SJSA1 (cell line): ENCODE data around the gene MARCHF7. TPM values are rescaled to one million over a fixed set of nuclear protein-coding genes. Genes with fewer than 3 reads are reported as not detected.
"Not testable (repeated sequence)": the region's sequence is repeated elsewhere in the genome, so short reads cannot be mapped to it uniquely, and the experiment has no call there.

ENCODE experiments used
- DNase-seq, 2 experiments: peaks; one replicate each; pipeline ENCODE4 v3.0.0-alpha.2; 2015 to 2020; ENCODE audit warnings: low spot score in 2 of 2, low read depth in 1 of 2
- H3K27ac ChIP-seq: fragments of 250-450 bp; sonication (Bioruptor Pico); 2 replicates; pipeline ENCODE4 v1.5.1; 2020; ENCODE audit warnings: mild to moderate bottlenecking, moderate library complexity
- H3K27me3 ChIP-seq: fragments of 250-450 bp; sonication (Bioruptor Pico); replicated peaks from 2 replicates; pipeline ENCODE4 v1.5.1; 2020; ENCODE audit warnings: mild to moderate bottlenecking, moderate library complexity
- H3K36me3 ChIP-seq: fragments of 250-450 bp; sonication (Bioruptor Pico); 2 replicates; pipeline ENCODE4 v1.5.1; 2020; ENCODE audit warnings: mild to moderate bottlenecking
- H3K4me1 ChIP-seq: fragments of 250-450 bp; sonication (Bioruptor Pico); replicated peaks from 2 replicates; pipeline ENCODE4 v1.6.1; 2021; ENCODE audit warnings: mild to moderate bottlenecking
- H3K4me3 ChIP-seq: fragments of 250-450 bp; sonication (Bioruptor Pico); 2 replicates; pipeline ENCODE4 v1.5.1; 2020; ENCODE audit warnings: mild to moderate bottlenecking
- H3K9me3 ChIP-seq: fragments of 250-450 bp; sonication (Bioruptor Pico); replicated peaks from 2 replicates; pipeline ENCODE4 v1.5.1; 2020; ENCODE audit warnings: mild to moderate bottlenecking
- total RNA-seq: library from RNA; depleted of rRNA; stranded (reverse); fragments of >200 nt; shearing (Covaris generic); gene quantifications from 2 replicates; pipeline ENCODE4 v1.2.3, GENCODE V29; 2014

Gene MARCHF7
- total RNA-seq, 1 experiment from 2014 or later = 225 TPM

DNA sequence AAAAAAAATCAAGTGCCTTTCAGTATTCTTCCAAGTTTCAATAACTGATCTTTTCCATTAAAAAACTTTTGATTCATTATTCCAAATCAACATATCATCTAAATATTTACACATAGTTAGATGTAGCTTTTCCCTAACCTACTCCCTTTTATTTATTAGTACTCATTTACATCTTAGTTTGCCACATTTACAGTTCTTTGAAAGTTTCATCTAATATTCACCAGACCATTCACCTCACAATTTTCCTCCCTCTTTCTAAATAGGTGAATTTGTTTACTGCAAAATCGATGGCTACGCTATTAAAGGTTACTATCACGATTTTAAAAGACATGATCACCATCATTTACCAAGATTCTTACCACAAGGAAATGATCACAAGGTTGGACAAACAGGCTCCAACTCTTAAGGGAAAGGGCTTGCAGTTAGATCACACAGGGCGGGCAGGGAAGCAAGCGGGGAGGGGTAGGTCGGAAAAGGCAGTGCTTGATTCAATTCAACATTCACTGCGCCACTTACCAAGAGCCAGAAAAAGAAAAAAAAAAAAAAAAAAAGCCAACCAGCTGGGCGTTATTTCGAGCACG lies 654 bp upstream of the MARCHF7 start:
- Histone ChIP-seq H3K4me1 (peaks cover 22% of the 10 kb centered on the region), H3K9me3 (no peaks in the 10 kb centered on the region), H3K4me3 (peak overlapping the region; percentile 83), H3K27me3 (no peaks in the 10 kb centered on the region), H3K36me3 (peaks cover 36% of the 10 kb centered on the region), H3K27ac (peak overlapping the region; percentile 93)
- no peak for DNase-seq

- Histone ChIP-seq H3K27me3 (no peaks in the 10 kb centered on the region), H3K9me3 (no peaks in the 10 kb centered on the region), H3K4me3 (peak overlapping the region; percentile 83), H3K36me3 (peaks cover 49% of the 10 kb centered on the region), H3K27ac (peak overlapping the region; percentile 93), H3K4me1 (peaks cover 22% of the 10 kb centered on the region)
- no peak for DNase-seq
Measured at GRCh38 chr2:159712929-159713420, 669 bp downstream of the MARCHF7 start.

DNA sequence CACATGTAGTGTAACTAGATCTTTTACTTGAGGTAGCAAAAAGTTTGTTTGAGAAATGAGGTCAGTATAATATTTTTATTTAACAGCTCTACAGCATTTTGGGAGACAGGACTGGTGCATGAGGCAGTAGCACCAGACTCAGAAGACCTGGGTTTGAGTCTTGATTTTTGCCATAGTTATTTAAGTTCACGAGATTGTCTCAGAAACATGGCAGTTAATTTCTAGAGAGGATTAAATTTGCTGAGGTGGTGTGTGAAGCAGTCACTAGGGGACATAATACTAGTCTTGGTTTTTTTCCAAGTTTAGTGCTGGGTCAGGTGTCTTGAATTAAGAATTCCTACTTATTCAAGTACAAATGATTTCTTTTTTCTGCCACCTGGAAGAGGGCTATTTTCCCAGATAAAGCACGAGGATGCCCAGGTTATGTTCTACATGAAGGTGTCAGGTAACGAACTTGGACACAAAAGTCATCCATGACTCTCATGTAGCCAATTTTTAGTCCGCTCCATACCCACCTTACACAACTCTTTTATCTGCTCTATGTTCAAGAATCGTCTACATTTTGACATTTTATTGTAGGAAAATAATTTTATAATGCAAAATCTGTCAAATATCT lies 1.4 kb downstream of the MARCHF7 start:
- Histone ChIP-seq H3K36me3 (peaks cover 55% of the 10 kb centered on the region), H3K27ac (peak overlapping the region; percentile 93), H3K27me3 (no peaks in the 10 kb centered on the region), H3K4me3 (peak overlapping the region; percentile 83), H3K9me3 (no peaks in the 10 kb centered on the region), H3K4me1 (peaks cover 22% of the 10 kb centered on the region)
- DNase-seq = peak in 1 of 2 experiments; percentile 39

- Histone ChIP-seq H3K27me3 (no peaks in the 10 kb centered on the region), H3K4me1 (peaks cover 22% of the 10 kb centered on the region), H3K9me3 (no peaks in the 10 kb centered on the region), H3K36me3 (peaks cover 62% of the 10 kb centered on the region), H3K4me3 (peak overlapping the region; percentile 83), H3K27ac (peak overlapping the region; percentile 93)
- peak; percentile 45 to 74 for DNase-seq
Measured at GRCh38 chr2:159714247-159714930, 2.1 kb downstream of the MARCHF7 start.

DNA sequence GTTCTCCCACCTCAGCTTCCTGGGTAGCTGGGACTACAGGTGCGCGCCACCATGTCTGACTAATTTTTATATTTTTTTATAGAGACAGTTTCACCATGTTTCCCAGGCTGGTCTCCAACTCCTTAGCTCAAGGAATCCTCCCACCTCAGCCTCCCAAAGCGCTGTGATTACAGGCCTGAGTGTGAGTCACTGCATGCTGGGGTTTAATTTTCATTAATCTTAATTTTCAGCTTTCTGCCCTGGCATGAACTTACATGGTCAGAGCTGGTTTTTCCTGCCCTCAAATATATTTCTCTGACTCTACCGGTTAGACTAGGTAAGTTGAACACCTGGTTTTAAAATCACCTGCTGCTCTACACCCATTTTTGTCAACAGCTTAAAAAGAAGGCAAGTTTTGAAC lies 3.1 kb downstream of the MARCHF7 start:
- H3K36me3 ChIP-seq = peaks cover 72% of the 10 kb centered on the region
- no peak for DNase-seq
- H3K4me3 ChIP-seq = no peak overlapping the region
- H3K9me3 ChIP-seq = no peaks in the 10 kb centered on the region
- H3K4me1 ChIP-seq = peaks cover 21% of the 10 kb centered on the region
- no peaks in the 10 kb centered on the region for H3K27me3 ChIP-seq
- H3K27ac ChIP-seq = no peak overlapping the region

- Histone ChIP-seq H3K36me3 (peaks cover 82% of the 10 kb centered on the region), H3K4me1 (peaks cover 13% of the 10 kb centered on the region)
- H3K27me3 ChIP-seq, H3K27ac ChIP-seq, H3K9me3 ChIP-seq, DNase-seq, H3K4me3 ChIP-seq: not testable (repeated sequence)
Measured at GRCh38 chr2:159716409-159716808, 4.1 kb downstream of the MARCHF7 start.

DNA sequence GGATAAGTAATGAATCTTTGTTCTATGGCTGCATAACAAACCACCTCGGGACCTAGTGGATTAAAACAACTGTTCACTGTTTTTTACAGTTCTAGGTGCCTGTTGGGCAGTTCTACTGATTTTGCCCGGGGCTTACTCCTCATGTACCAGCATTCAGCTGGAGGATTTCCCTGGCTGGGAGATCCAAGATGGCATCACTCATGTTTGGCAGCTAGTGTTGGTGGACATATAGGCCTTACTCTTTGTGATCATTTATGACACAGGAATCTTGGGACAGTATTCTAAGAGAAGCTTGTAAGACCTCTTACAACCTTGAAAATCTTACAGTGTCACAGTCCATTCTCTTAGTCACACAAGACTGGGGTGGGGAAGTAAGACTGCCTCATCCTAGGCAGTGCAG lies 4.6 kb downstream of the MARCHF7 start:
- H3K27ac ChIP-seq = no peak overlapping the region
- DNase-seq = no peak
- H3K4me1 ChIP-seq = peaks cover 13% of the 10 kb centered on the region
- no peaks in the 10 kb centered on the region for H3K9me3 ChIP-seq
- no peak overlapping the region for H3K4me3 ChIP-seq
- peaks cover 86% of the 10 kb centered on the region for H3K36me3 ChIP-seq
- H3K27me3 ChIP-seq = no peaks in the 10 kb centered on the region

DNA sequence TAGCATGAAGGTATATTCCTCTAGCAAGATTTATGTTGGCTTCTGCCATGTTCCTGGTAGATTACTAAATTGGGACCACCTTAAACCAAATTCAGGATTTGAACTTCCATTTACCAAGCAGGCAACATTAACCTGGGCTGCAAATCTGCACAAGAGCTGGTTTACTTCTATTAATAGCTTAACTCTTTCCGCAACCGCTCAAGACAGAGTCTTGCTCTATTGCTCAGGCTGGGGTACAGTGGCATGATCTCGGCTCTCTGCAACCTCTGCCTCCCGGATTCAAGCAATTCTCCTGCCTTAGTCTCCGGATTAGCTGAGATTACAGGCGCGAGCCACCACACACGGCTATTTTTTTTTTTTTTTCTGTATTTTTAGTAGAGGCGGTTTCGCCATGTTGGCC lies 8.4 kb downstream of the MARCHF7 start:
- no peaks in the 10 kb centered on the region for H3K27me3 ChIP-seq
- H3K36me3 ChIP-seq = peaks cover 97% of the 10 kb centered on the region
- no peaks in the 10 kb centered on the region for H3K9me3 ChIP-seq
- no peak for DNase-seq
- H3K4me1 ChIP-seq = 0 out of 2 replicates have a peak, but pooled peaks cover 9% of the 10 kb centered on the region
- H3K4me3 ChIP-seq = no peak overlapping the region
- no peak overlapping the region for H3K27ac ChIP-seq

DNA sequence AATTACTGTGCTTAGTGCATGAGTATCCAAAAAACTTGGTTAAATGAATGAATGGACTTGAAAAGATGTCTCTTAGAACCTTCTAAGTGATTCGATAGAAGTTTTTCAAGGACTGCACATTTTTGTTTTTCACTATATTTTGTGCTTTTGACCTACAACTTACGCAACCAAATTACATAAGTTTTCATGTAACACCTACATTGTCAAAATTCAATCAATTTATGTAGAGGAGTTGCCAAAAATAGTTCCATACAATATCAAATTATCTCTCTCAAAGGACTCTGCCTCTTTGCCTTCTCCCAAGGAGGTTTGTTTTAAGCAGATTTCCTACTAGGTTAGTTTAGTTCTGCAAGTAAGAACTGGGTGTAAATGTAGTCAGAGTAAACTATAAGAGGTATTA lies 10.3 kb downstream of the MARCHF7 start:
- H3K27me3 ChIP-seq = no peaks in the 10 kb centered on the region
- no peak overlapping the region for H3K27ac ChIP-seq
- H3K9me3 ChIP-seq = no peaks in the 10 kb centered on the region
- 0 out of 2 replicates have a peak, but pooled peaks cover 9% of the 10 kb centered on the region for H3K4me1 ChIP-seq
- H3K4me3 ChIP-seq = no peak overlapping the region
- H3K36me3 ChIP-seq = peaks cover 98% of the 10 kb centered on the region
- DNase-seq = no peak

GRCh38 chr2:159724795-159725572 lies 12.7 kb downstream of the MARCHF7 start:
- not testable (repeated sequence) for H3K9me3 ChIP-seq, H3K27ac ChIP-seq, H3K27me3 ChIP-seq, H3K4me3 ChIP-seq, DNase-seq, H3K4me1 ChIP-seq
- peaks cover 97% of the 10 kb centered on the region for H3K36me3 ChIP-seq

DNA sequence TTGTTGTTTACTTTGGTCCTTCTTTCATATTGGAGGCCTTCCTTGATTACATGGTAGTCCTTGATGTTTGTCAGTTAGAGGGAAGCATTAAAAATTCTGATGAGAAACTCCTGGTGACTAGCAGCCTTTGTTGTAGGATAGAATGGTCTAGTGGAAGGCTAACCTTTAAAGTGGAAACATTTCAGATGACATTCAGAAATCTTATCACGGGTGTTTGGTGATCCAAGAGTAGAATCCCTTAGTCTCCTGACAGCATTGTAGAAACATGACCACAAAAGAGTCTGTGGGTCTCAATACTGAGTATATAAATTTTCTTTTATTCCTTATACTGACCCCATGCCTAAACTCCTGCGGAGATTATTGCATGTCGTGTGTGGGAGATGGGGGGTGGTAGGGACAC lies 13.4 kb downstream of the MARCHF7 start:
- Histone ChIP-seq H3K9me3 (no peaks in the 10 kb centered on the region), H3K4me1 (0 out of 2 replicates have a peak, but pooled peaks cover 9% of the 10 kb centered on the region), H3K27me3 (no peaks in the 10 kb centered on the region), H3K36me3 (peaks cover 97% of the 10 kb centered on the region), H3K27ac (no peak overlapping the region), H3K4me3 (no peak overlapping the region)
- DNase-seq = no peak

DNA sequence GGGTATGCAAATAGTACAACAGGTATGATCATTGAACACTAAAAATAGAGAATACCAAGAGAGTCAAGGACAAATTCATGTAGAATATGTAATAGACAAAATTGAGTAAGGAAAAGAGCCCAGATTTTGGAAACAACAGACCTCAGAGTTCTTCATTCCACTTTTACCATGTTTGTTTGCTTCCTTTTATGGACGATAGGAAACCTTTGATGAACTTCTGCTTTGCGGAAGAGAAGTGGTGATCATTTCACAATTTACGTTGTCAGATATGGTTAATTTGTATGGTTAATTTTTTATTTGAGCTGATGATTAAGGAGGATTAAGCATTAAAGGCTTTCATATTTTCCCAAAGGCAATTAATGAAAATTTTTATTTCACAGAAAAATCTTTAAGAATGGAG lies 16.3 kb downstream of the MARCHF7 start:
- Histone ChIP-seq H3K27ac (no peak overlapping the region), H3K9me3 (no peaks in the 10 kb centered on the region), H3K27me3 (no peaks in the 10 kb centered on the region), H3K36me3 (peaks cover 88% of the 10 kb centered on the region), H3K4me1 (0 out of 2 replicates have a peak, but pooled peaks cover 4% of the 10 kb centered on the region), H3K4me3 (no peak overlapping the region)
- no peak for DNase-seq

GRCh38 chr2:159735648-159736047 lies 23.3 kb downstream of the MARCHF7 start:
- no peak for DNase-seq
- H3K9me3 ChIP-seq = no peaks in the 10 kb centered on the region
- no peak overlapping the region for H3K27ac ChIP-seq
- H3K27me3 ChIP-seq = no peaks in the 10 kb centered on the region
- H3K4me1 ChIP-seq = peaks cover 7% of the 10 kb centered on the region
- peaks cover 83% of the 10 kb centered on the region for H3K36me3 ChIP-seq
- no peak overlapping the region for H3K4me3 ChIP-seq
